D341Med (cell line): Measurements from ENCODE around the gene ADH7.
A peak's percentile ranks its signal among the peaks of the same experiment; 100 is the strongest.
"Not testable (repeated sequence)": the region's sequence is repeated elsewhere in the genome, so short reads cannot be mapped to it uniquely, and the experiment has no call there.

Experiments
- DNase-seq: peaks from one replicate; pipeline ENCODE4 v3.0.0; 2012; ENCODE audit warnings: low spot score

Gene ADH7

GRCh38 chr4:99379571-99379970 is 55.6 kb downstream of the ADH7 start:
- no peak for DNase-seq

- no peak for DNase-seq
These were observed 56.3 kb downstream of the ADH7 start for GRCh38 chr4:99378876-99379275.

GRCh38 chr4:99377341-99377740 is 57.8 kb downstream of the ADH7 start:
- not testable (repeated sequence) for DNase-seq

- not testable (repeated sequence) for DNase-seq
These were observed 62.7 kb downstream of the ADH7 start for GRCh38 chr4:99372464-99372863.

- DNase-seq = not testable (repeated sequence)
These were observed 67.3 kb downstream of the ADH7 start for GRCh38 chr4:99367817-99368216.

GRCh38 chr4:99366491-99366890 is 68.7 kb downstream of the ADH7 start:
- no peak for DNase-seq

GRCh38 chr4:99362768-99363167 is 72.4 kb downstream of the ADH7 start:
- DNase-seq = peak; percentile 47
